ENCODE measurements around the gene MYBPH.

DNA sequence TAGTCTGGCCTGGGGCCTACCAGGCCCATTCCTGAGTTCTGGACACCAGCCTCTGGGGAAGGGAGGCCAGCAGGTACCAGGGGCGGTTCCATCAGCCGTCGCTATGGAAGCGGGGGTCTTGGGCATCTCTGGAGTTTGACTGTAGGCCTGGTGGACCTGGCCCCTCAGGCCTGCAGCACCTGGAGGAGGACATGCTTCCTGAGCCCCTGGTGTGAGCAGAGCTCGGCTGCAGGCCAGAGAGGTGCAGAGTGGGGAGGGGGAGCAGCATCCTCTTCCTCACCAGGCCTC, 7.8 kb downstream of the MYBPH start:
- TF ChIP-seq, protein P1, sequence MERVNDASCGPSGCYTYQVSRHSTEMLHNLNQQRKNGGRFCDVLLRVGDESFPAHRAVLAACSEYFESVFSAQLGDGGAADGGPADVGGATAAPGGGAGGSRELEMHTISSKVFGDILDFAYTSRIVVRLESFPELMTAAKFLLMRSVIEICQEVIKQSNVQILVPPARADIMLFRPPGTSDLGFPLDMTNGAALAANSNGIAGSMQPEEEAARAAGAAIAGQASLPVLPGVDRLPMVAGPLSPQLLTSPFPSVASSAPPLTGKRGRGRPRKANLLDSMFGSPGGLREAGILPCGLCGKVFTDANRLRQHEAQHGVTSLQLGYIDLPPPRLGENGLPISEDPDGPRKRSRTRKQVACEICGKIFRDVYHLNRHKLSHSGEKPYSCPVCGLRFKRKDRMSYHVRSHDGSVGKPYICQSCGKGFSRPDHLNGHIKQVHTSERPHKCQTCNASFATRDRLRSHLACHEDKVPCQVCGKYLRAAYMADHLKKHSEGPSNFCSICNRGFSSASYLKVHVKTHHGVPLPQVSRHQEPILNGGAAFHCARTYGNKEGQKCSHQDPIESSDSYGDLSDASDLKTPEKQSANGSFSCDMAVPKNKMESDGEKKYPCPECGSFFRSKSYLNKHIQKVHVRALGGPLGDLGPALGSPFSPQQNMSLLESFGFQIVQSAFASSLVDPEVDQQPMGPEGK (CRISPR knock-in tag; IDR thresholded peaks at IDR 0.05; ENCODE audit: borderline replicate concordance), result no peak
- no peak for TF ChIP-seq ZFP3 (CRISPR knock-in tag; IDR thresholded peaks at IDR 0.05)
